Measurements from ENCODE around the gene SUFU. TPM values are rescaled to one million over a fixed set of nuclear protein-coding genes. Genes with fewer than 3 reads are reported as not detected.

Gene SUFU
- total and polyA plus RNA-seq, 2 of the 13 experiments (the other 11 are each of a cell fraction or from before 2014, with no cell fraction given) = 2.9 to 5.5 TPM

DNA sequence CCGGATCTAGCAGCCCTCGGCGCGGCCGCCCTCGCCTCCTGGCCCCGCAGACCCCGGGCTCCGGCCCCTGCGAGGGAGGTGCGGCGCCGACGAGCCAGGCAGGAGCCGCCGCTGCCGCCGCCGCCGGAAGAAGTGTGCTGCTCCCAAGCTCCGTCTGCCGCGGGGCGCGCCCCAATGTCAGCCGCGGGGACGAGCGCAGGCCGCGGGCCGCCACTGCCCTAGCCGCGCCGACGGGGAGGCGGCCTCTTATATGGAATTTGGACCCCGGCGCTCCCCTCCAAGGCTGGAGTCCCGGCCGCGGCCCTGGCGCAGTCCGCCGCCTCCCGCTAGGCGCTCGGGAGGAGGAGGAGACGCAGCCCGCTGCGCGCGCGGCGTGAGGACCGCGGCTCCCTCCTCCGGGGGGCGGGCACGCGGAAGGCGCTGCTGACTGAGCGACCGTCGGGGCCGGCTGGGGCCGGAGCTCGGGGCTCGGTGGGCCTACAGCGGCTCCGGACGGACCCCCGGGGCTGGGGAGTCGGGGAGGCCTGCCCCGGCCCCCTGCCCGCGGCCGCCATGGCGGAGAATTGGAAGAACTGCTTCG lies 140.4 kb downstream of the SUFU start, which contains the start of gene TRIM8 (continued):
- TF ChIP-seq FOXO4 (CRISPR knock-in tag; conservative IDR thresholded peaks at IDR 0.05) (0 out of 2 replicates have a peak, but pooled peaks have one; percentile 14), ZNF644 (CRISPR knock-in tag; IDR thresholded peaks at IDR 0.05; ENCODE audit: low read depth) (no peak), ZFP90 (CRISPR knock-in tag; IDR thresholded peaks at IDR 0.05; ENCODE audit: borderline replicate concordance) (no peak), SPEN (CRISPR knock-in tag; IDR thresholded peaks at IDR 0.05; ENCODE audit: low read depth) (0 out of 2 replicates have a peak, but pooled peaks have one; percentile 3), ZNF510 (CRISPR knock-in tag; IDR thresholded peaks at IDR 0.05; ENCODE audit: low read depth) (no peak), ZFP91 (CRISPR knock-in tag; IDR thresholded peaks at IDR 0.05; ENCODE audit: borderline replicate concordance) (no peak), ZNF549 (CRISPR knock-in tag; IDR thresholded peaks at IDR 0.05) (no peak), RFXANK (CRISPR knock-in tag; IDR thresholded peaks at IDR 0.05) (no peak), ATF7 (IDR thresholded peaks at IDR 0.05) (no peak), ATF7 (CRISPR knock-in tag; IDR thresholded peaks at IDR 0.05) (no peak), HNF4A (CRISPR knock-in tag; IDR thresholded peaks at IDR 0.05) (peak; percentile 52; the same call in 1 of the 2 replicates), CENPX (CRISPR knock-in tag; IDR thresholded peaks at IDR 0.05) (no peak), MAZ (IDR thresholded peaks at IDR 0.05; ENCODE audit: borderline replicate concordance, low read depth, low read length) (0 out of 2 replicates have a peak, but pooled peaks have one; percentile 15), MAZ (CRISPR knock-in tag; IDR thresholded peaks at IDR 0.05; ENCODE audit: low read depth) (no peak), ZNF296 (CRISPR knock-in tag; conservative IDR thresholded peaks at IDR 0.05) (no peak), NAIF1 (CRISPR knock-in tag; IDR thresholded peaks at IDR 0.05; ENCODE audit: borderline replicate concordance) (no peak), ZNF800 (CRISPR knock-in tag; IDR thresholded peaks at IDR 0.05) (no peak), ZNF639 (CRISPR knock-in tag; conservative IDR thresholded peaks at IDR 0.05) (no peak; the same call in 1 of the 2 replicates), TCF7 (IDR thresholded peaks at IDR 0.05; ENCODE audit: low read depth) (no peak), POLR2A (IDR thresholded peaks at IDR 0.05; ENCODE audit: insufficient read depth in 1 of 2, low read depth in 2 of 2, low read length in 2 of 2) (0 out of 4 replicates have a peak, but pooled peaks of 1 of the 2 experiments have one; percentile 15), ZBTB14 (CRISPR knock-in tag; IDR thresholded peaks at IDR 0.05) (peak; percentile 88)
- TF ChIP-seq, protein P1, sequence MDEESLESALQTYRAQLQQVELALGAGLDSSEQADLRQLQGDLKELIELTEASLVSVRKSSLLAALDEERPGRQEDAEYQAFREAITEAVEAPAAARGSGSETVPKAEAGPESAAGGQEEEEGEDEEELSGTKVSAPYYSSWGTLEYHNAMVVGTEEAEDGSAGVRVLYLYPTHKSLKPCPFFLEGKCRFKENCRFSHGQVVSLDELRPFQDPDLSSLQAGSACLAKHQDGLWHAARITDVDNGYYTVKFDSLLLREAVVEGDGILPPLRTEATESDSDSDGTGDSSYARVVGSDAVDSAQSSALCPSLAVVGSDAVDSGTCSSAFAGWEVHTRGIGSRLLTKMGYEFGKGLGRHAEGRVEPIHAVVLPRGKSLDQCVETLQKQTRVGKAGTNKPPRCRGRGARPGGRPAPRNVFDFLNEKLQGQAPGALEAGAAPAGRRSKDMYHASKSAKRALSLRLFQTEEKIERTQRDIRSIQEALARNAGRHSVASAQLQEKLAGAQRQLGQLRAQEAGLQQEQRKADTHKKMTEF (CRISPR knock-in tag; IDR thresholded peaks at IDR 0.05) = no peak

All from HepG2 (cell line).